Karpas-422 (cell line): Measurements from ENCODE around the gene NLRP10. TPM values are rescaled to one million over a fixed set of nuclear protein-coding genes. Genes with fewer than 3 reads are reported as not detected.
"Not testable (repeated sequence)": the region's sequence is repeated elsewhere in the genome, so short reads cannot be mapped to it uniquely, and the experiment has no call there.

Experiments used
- DNase-seq: peaks from one replicate; pipeline ENCODE4 v3.0.0-alpha.2; 2015
- H2AFZ ChIP-seq: fragments of 200-600 bp; sonication (generic); 2 replicates; pipeline ENCODE4 v1.6.1; 2014; ENCODE audit warnings: antibody characterized with exemption, low read length, mixed read lengths
- H3K27ac ChIP-seq: fragments of 200-600 bp; sonication (generic); 2 replicates; pipeline ENCODE4 v1.5.1; 2014; ENCODE audit warnings: mild to moderate bottlenecking, low read length, moderate library complexity
- H3K27me3 ChIP-seq: fragments of 200-600 bp; sonication (generic); 2 replicates; pipeline ENCODE4 v1.6.1; 2014; ENCODE audit warnings: low read length, mixed read lengths
- H3K36me3 ChIP-seq: fragments of 200-600 bp; sonication (generic); 2 replicates; pipeline ENCODE4 v1.6.1; 2014; ENCODE audit warnings: low read length, mixed read lengths; ENCODE audit not compliant: insufficient read depth
- H3K4me1 ChIP-seq: fragments of 200-600 bp; sonication (generic); 2 replicates; pipeline ENCODE4 v1.6.1; 2014; ENCODE audit warnings: mild to moderate bottlenecking, low read length, mixed read lengths
- H3K4me2 ChIP-seq: fragments of 200-600 bp; sonication (generic); 2 replicates; pipeline ENCODE4 v1.6.1; 2014; ENCODE audit warnings: low read length, low read depth, mild to moderate bottlenecking; ENCODE audit not compliant: poor library complexity, severe bottlenecking
- H3K4me3 ChIP-seq: fragments of 200-600 bp; sonication (generic); 2 replicates; pipeline ENCODE4 v1.5.1; 2014; ENCODE audit warnings: mild to moderate bottlenecking, antibody characterized with exemption, low read length, mixed read lengths
- H3K79me2 ChIP-seq: fragments of 200-600 bp; sonication (generic); 2 replicates; pipeline ENCODE4 v1.6.1; 2014; ENCODE audit warnings: mild to moderate bottlenecking, low read length, mixed read lengths
- H3K9ac ChIP-seq: fragments of 200-600 bp; sonication (generic); 2 replicates; pipeline ENCODE4 v1.6.0; 2014; ENCODE audit warnings: low read length
- H3K9me2 ChIP-seq: fragments of 200-600 bp; sonication (generic), shearing (Covaris generic); replicated peaks from 2 replicates; pipeline ENCODE4 v1.6.0; 2014; ENCODE audit warnings: mild to moderate bottlenecking, low read length, moderate library complexity; ENCODE audit not compliant: insufficient read depth
- H3K9me3 ChIP-seq: fragments of 300-700, 200-600 bp; sonication (generic); 2 replicates; pipeline ENCODE4 v1.6.1; 2014; ENCODE audit warnings: low read length, mixed read lengths
- H4K20me1 ChIP-seq: fragments of 200-600 bp; sonication (generic); 2 replicates; pipeline ENCODE4 v1.6.1; 2014; ENCODE audit warnings: mild to moderate bottlenecking, antibody characterized with exemption, low read length, low read depth; ENCODE audit not compliant: insufficient read depth
- total RNA-seq: library from RNA; depleted of rRNA; stranded (reverse); fragments of >200 nt; shearing (Covaris generic); gene quantifications from 2 replicates; pipeline ENCODE4 v1.2.3, GENCODE V29; 2014; ENCODE audit warnings: low replicate concordance

Gene NLRP10
- total RNA-seq, 1 experiment from 2014 or later, result not detected

GRCh38 chr11:8004008-8004407 lies 38.8 kb upstream of the NLRP10 start:
- Histone ChIP-seq H3K36me3 (0 out of 2 replicates have a peak, but pooled peaks cover 3% of the 10 kb centered on the region), H3K9me2 (no peaks in the 10 kb centered on the region), H3K4me1 (no peaks in the 10 kb centered on the region), H3K4me3 (no peak overlapping the region), H2AFZ (no peak overlapping the region), H3K4me2 (no peak overlapping the region), H3K9ac (no peak overlapping the region), H3K79me2 (no peaks in the 10 kb centered on the region), H4K20me1 (no peaks in the 10 kb centered on the region), H3K27ac (no peak overlapping the region), H3K9me3 (no peaks in the 10 kb centered on the region), H3K27me3 (no peaks in the 10 kb centered on the region)
- no peak for DNase-seq

- Histone ChIP-seq H3K9ac (no peak overlapping the region), H3K27ac (no peak overlapping the region), H3K27me3 (no peaks in the 10 kb centered on the region), H2AFZ (no peak overlapping the region), H3K79me2 (no peaks in the 10 kb centered on the region), H3K4me1 (no peaks in the 10 kb centered on the region), H4K20me1 (0 out of 2 replicates have a peak, but pooled peaks cover 1% of the 10 kb centered on the region), H3K4me3 (no peak overlapping the region), H3K36me3 (peaks cover 8% of the 10 kb centered on the region), H3K4me2 (no peak overlapping the region), H3K9me2 (no peaks in the 10 kb centered on the region), H3K9me3 (no peaks in the 10 kb centered on the region)
- no peak for DNase-seq
Measured at GRCh38 chr11:8003187-8003586, 37.9 kb upstream of the NLRP10 start.

GRCh38 chr11:8002676-8003075 lies 37.4 kb upstream of the NLRP10 start:
- no peaks in the 10 kb centered on the region for H3K9me3 ChIP-seq
- H3K4me2 ChIP-seq, result no peak overlapping the region
- H3K79me2 ChIP-seq, result no peaks in the 10 kb centered on the region
- no peaks in the 10 kb centered on the region for H3K9me2 ChIP-seq
- no peak for DNase-seq
- no peak overlapping the region for H3K9ac ChIP-seq
- peaks cover 14% of the 10 kb centered on the region for H3K36me3 ChIP-seq
- H4K20me1 ChIP-seq, result 0 out of 2 replicates have a peak, but pooled peaks cover 3% of the 10 kb centered on the region
- H3K27ac ChIP-seq, result no peak overlapping the region
- no peaks in the 10 kb centered on the region for H3K4me1 ChIP-seq
- H3K4me3 ChIP-seq, result no peak overlapping the region
- no peak overlapping the region for H2AFZ ChIP-seq
- no peaks in the 10 kb centered on the region for H3K27me3 ChIP-seq

GRCh38 chr11:8000390-8000789 lies 35.1 kb upstream of the NLRP10 start:
- 0 out of 2 replicates have a peak, but pooled peaks cover 3% of the 10 kb centered on the region for H4K20me1 ChIP-seq
- H3K36me3 ChIP-seq, result peaks cover 36% of the 10 kb centered on the region

GRCh38 chr11:7999795-8000194 lies 34.5 kb upstream of the NLRP10 start:
- Histone ChIP-seq H3K4me1 (no peaks in the 10 kb centered on the region), H2AFZ (no peak overlapping the region), H4K20me1 (0 out of 2 replicates have a peak, but pooled peaks cover 3% of the 10 kb centered on the region), H3K4me2 (no peak overlapping the region), H3K36me3 (peaks cover 38% of the 10 kb centered on the region), H3K9me3 (no peaks in the 10 kb centered on the region), H3K27ac (no peak overlapping the region), H3K4me3 (no peak overlapping the region), H3K27me3 (no peaks in the 10 kb centered on the region), H3K9me2 (no peaks in the 10 kb centered on the region), H3K79me2 (no peaks in the 10 kb centered on the region), H3K9ac (no peak overlapping the region)
- no peak for DNase-seq

More at GRCh38 chr11:8000390-8000789, 35.1 kb upstream of the NLRP10 start:
- DNase-seq, result no peak
- Histone ChIP-seq H3K4me2 (no peak overlapping the region), H2AFZ (no peak overlapping the region), H3K27me3 (no peaks in the 10 kb centered on the region), H3K9me3 (no peaks in the 10 kb centered on the region), H3K4me3 (no peak overlapping the region), H3K27ac (no peak overlapping the region), H3K4me1 (no peaks in the 10 kb centered on the region), H3K79me2 (no peaks in the 10 kb centered on the region), H3K9me2 (no peaks in the 10 kb centered on the region), H3K9ac (no peak overlapping the region)

- no peak overlapping the region for H3K27ac ChIP-seq
- H3K9me2 ChIP-seq, result no peaks in the 10 kb centered on the region
- peaks cover 18% of the 10 kb centered on the region for H3K79me2 ChIP-seq
- 0 out of 2 replicates have a peak, but pooled peaks cover 11% of the 10 kb centered on the region for H4K20me1 ChIP-seq
- H3K4me3 ChIP-seq, result no peak overlapping the region
- no peaks in the 10 kb centered on the region for H3K27me3 ChIP-seq
- H3K4me2 ChIP-seq, result no peak overlapping the region
- no peaks in the 10 kb centered on the region for H3K9me3 ChIP-seq
- H3K9ac ChIP-seq, result no peak overlapping the region
- H2AFZ ChIP-seq, result no peak overlapping the region
- H3K36me3 ChIP-seq, result peaks cover 51% of the 10 kb centered on the region
- no peak for DNase-seq
- no peaks in the 10 kb centered on the region; the same call in 1 of the 2 replicates for H3K4me1 ChIP-seq
Measured at GRCh38 chr11:7994581-7995278, 29.5 kb upstream of the NLRP10 start.

- H3K9me2 ChIP-seq, H3K27ac ChIP-seq, H3K36me3 ChIP-seq, DNase-seq, H3K27me3 ChIP-seq, H3K9me3 ChIP-seq, H2AFZ ChIP-seq: not testable (repeated sequence)
- Histone ChIP-seq H3K4me2 (peak overlapping the region; percentile 93), H3K4me1 (peaks cover 29% of the 10 kb centered on the region), H3K79me2 (peaks cover 45% of the 10 kb centered on the region), H3K4me3 (peak overlapping the region; percentile 88), H3K9ac (peak overlapping the region; percentile 79), H4K20me1 (peaks cover 20% of the 10 kb centered on the region; the same call in 1 of the 2 replicates)
Measured at GRCh38 chr11:7987560-7987883, 22.3 kb upstream of the NLRP10 start.

- Histone ChIP-seq H3K4me2 (peak within 1 kb of the TSS; percentile 93), H3K27me3 (no peaks in the 10 kb centered on the region), H3K79me2 (peaks cover 45% of the 10 kb centered on the region), H3K9ac (peak within 1 kb of the TSS; percentile 84), H3K4me3 (peak within 1 kb of the TSS; percentile 88), H3K9me2 (no peaks in the 10 kb centered on the region), H3K36me3 (peaks cover 9% of the 10 kb centered on the region; the same call in 1 of the 2 replicates), H3K9me3 (no peaks in the 10 kb centered on the region), H2AFZ (peak within 1 kb of the TSS; percentile 93), H3K4me1 (peaks cover 29% of the 10 kb centered on the region), H3K27ac (peak within 1 kb of the TSS; percentile 20; the same call in 1 of the 2 replicates), H4K20me1 (peaks cover 20% of the 10 kb centered on the region; the same call in 1 of the 2 replicates)
- peak; percentile 99 for DNase-seq
Measured at GRCh38 chr11:7986768-7987559, 21.7 kb upstream of the NLRP10 start, which contains the start of gene EIF3F. TSS of gene EIF3F (plus strand) at chr11:7987337. CDS start at chr11:7987353, 16 bp downstream.
